Esophagus mucosa (tissue), 1 donor: ENCODE measurements around the gene ASIC2. TPM values are rescaled to one million over a fixed set of nuclear protein-coding genes. Genes with fewer than 3 reads are reported as not detected.

Experiments
- ATAC-seq: fragments of 200-7000 bp; cut with Tn5 transposase; one replicate; pipeline ENCODE4 v1.9.1; 2020
- total RNA-seq: library from RNA; stranded (reverse); gene quantifications from one replicate; pipeline ENCODE4 v1.2.4, GENCODE V29; 2023
- donor health status: DM: yes; HTN: yes; CAD: no.

Gene ASIC2
- total RNA-seq, 1 donor from 2014 or later = not detected

DNA sequence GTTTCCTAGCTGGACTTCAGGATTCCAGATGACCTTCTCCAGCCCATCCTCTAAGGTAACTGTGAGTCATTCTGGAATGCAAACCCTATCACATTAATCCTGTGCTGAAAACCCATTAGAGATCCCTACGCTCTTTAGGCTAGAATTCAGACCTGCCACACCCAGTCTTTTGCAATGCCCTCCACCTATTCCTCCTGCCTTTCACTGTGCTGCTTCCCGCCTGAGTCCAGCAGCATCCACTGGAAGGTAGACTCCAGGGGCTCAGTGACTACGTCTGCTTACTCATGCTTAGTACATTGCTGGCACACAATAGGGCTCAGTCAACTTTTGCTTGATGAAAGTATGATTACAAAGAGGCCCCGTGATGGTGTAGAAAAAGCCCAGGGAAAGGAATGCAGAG lies 180.3 kb downstream of the ASIC2 start:
- ATAC-seq = peak; percentile 85

DNA sequence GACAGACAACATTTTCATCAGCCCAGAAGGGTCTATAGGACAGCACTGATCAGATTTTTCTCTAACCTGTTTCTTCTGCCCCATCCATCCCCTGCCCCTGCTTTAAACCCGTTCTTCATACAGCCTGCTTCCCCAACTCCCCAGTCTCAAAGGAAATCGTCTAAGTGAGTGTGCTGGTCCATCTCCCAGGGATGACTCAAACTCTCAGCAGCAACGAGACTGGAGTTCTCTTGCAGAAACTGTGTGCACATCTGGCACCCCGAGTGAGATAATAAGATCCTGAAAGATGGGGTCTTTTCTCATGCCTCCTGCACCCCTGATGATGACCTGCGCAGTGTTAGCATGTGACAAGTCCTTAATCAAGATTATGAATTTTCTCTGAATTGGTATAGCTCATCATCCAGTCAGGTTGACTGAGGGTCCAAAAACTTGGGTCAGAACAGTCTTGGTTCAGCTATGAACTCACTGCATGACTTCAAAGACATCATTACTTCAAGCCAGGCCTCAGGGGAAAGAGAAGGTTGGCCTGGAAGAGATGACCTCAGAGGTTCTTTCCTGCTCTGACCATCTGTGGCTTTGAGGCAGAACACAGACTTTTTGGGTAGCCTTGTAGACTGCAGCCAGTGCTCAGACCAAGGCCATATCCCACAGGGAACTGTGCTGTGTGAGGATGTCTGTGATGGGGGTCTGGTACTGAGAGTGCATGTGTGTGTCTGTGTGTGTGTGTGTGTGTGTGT lies 183.6 kb downstream of the ASIC2 start:
- ATAC-seq = no peak

GRCh38 chr17:33106525-33107165 lies 186.4 kb downstream of the ASIC2 start:
- no peak for ATAC-seq

DNA sequence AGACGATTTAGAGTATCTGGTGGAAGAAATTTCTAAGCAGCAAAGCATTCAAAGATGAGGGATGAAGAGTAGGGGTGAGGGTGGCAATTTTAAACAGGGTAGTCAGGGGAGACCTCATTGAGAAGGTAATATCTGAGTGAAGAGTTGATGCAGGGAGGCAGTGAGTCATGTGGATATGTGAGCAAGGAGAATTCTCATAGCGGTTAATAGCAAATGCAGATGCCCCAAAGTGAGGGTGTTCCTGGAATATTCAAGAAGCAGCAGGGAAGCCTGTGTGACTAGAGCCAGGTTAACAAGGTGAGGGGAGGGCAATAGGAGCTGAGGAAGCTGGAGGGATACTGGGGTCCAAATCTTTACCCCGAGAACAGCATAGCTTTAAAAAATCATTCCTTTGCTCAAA lies 187.2 kb downstream of the ASIC2 start:
- ATAC-seq = no peak

- ATAC-seq = no peak
Measured at GRCh38 chr17:33099906-33100305, 193.2 kb downstream of the ASIC2 start.

GRCh38 chr17:33099252-33099651 lies 193.8 kb downstream of the ASIC2 start:
- no peak for ATAC-seq

DNA sequence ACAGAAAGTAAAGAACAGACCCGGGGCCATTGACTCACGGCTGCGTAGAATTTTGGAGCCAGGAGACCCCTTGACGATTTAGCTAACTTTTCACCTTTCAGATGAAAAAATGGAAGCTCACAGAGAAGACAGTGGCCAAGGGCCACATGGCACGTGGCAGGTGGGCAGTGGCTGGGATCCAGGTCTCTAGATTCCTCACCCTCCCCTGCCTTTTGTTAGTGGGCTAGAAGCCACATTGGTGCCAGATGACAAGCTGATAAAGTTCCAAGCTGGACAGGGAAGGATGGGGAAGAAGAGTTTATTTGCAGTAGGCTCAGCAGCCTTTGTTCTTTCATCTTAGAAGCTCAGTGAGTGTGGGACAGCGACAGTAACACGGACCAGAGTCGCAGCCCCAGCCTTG lies 195.7 kb downstream of the ASIC2 start:
- no peak for ATAC-seq

DNA sequence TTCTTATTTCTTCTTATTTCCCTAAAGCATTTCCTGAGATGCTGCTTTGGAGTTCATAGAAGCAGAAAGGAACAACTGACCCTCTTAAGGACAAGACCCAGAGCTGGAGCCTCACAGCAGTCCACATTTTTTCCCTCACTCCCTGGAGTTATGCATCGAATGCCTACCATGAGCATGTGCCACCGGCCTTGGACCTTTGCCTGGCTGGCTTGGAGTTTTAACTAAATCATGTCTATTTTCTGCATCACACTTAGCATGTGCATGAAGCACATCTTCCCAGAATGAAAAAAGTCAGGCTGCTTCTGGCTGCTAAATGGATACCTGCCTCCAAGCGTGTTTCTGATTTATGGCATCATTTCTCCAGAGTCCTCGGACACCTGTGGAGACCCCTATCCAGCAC lies 196.9 kb downstream of the ASIC2 start:
- ATAC-seq = no peak

GRCh38 chr17:33091271-33091670 lies 201.8 kb downstream of the ASIC2 start:
- ATAC-seq = no peak

DNA sequence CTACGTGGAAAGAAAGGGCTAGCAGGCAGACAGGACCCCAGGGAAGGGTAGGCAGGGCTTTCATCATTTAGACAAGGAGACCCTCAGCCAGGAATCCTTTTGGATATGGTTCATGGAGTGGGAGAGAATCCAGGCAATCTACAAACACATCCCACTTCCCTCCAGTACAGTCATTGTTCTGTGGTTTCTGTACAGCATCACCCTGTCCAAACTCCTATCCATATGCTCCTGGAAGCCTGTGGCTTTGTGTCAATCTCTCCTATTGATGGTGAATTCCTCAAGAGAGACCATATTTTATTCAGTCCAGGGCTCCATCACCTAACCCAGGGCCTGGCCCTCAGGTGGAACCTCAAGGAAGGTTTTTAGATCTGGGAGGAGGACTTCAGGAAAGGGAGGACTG lies 202.3 kb downstream of the ASIC2 start:
- ATAC-seq = no peak

DNA sequence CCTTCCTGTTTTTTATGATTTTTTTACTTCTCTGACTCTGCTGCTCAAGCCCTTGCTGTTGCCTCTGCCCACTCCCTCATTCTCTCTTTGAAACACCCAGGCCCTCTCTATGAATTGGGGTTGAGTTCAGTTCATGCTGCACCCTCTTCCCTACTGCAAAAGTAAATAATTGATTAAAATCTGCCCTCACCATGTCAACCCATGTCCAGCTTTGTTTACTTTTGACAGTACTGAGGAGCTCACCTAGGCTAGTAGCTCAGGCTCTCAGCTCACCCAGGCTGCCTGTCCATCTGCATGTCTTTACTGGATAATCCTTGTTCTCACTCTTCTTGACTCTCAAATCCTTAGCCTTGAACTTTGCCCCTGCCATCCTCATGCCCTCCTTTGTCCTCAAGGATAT lies 206.2 kb downstream of the ASIC2 start:
- no peak for ATAC-seq

DNA sequence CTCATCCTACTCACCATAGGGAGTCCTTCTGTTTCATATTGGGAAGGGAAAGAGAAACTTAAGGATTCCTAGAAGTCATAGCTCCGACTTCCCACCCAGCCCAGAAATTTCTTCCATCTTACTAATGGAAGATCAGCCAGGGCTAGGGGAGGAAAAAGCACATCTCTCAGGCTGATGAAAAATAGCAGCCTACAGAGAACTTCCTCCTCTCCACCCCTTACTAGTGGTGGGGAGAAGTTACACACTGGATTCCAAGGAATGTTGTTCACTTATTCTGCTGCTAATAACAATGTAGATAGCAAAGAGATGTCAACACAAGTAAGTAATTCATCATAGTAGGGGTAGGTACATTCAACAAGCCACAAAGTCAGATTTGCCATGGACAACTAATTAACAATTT lies 207.1 kb downstream of the ASIC2 start:
- no peak for ATAC-seq

- no peak for ATAC-seq
Measured at GRCh38 chr17:33085256-33085655, 207.8 kb downstream of the ASIC2 start.

DNA sequence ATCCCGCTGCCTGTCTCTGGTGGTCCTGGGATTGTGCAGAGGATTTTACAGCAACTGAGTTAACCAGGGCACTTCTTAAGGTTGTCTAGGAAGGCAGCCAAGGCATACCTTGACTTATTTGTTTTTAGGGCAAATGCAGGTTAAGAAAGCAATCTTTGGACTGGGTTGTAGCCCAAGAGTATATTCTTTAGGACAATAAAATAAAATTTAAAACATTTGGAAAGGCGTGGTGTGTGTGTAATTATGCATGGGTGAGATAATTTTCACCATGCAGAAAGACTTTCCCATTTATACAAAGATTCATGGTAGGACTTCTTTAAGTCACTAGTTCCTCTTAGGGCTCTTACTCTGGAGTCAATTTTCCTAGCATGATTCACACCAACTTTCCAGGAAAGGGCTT lies 208.3 kb downstream of the ASIC2 start:
- no peak for ATAC-seq

GRCh38 chr17:33082529-33083173 lies 210.4 kb downstream of the ASIC2 start:
- ATAC-seq = no peak

DNA sequence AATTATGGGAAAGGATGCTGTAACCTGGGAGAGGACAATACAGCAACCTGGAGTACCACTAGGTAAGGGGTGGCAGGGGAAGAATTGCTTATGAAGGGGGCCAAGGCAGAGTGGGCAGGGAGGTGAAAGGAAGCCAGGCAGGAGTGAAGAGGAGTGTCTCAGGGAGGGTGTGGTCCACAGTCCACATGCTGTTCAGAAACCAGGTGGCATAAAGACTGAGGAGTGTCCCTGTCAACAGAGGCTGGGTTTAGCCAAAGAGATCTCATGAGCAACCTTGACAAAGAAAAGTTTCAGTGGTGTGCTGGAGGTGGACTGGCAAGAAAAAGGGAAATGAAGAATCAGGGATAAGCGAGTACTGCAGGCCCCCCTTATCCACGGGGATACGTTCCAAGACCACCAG lies 213.0 kb downstream of the ASIC2 start:
- ATAC-seq = no peak

DNA sequence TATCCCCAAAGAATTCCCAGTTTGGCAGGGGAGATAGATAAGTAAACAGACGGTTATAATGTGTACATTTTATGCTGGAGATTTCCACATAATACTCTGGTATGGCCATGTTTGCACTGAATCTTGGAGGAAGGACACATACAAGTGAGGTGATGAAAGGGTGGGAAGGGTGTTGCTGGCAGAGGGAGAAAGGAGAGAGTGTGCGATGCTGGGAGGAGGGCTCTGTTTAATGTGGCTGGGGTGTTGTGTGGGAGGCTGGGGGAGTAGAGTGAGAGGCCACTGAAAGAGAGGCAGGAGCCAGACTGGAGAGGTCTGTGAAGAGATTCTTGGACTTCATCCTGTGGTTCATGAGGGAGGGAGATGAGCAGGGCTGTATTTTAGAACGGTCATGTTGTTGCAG lies 213.9 kb downstream of the ASIC2 start:
- ATAC-seq = no peak

DNA sequence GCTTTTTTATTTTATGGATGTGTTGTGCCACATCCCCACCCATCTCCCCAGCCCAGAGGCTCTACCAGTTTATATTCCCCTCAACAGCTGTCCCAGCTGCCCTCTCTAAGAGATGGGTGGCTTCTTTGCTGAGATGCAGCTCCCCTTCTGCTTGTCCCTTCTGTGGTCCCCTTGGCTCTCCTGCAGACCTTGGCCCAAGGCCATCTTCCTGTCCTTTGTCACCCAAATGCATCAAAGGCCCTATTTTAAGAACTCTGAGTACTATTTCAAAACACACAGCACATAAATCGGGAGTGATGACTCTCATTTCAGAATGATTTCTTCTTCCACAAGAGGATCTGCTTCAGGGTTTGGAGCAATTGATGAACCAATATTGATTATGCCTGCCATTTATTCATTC lies 216.1 kb downstream of the ASIC2 start:
- ATAC-seq = no peak

- ATAC-seq = no peak
Measured at GRCh38 chr17:33073416-33073815, 219.7 kb downstream of the ASIC2 start.

DNA sequence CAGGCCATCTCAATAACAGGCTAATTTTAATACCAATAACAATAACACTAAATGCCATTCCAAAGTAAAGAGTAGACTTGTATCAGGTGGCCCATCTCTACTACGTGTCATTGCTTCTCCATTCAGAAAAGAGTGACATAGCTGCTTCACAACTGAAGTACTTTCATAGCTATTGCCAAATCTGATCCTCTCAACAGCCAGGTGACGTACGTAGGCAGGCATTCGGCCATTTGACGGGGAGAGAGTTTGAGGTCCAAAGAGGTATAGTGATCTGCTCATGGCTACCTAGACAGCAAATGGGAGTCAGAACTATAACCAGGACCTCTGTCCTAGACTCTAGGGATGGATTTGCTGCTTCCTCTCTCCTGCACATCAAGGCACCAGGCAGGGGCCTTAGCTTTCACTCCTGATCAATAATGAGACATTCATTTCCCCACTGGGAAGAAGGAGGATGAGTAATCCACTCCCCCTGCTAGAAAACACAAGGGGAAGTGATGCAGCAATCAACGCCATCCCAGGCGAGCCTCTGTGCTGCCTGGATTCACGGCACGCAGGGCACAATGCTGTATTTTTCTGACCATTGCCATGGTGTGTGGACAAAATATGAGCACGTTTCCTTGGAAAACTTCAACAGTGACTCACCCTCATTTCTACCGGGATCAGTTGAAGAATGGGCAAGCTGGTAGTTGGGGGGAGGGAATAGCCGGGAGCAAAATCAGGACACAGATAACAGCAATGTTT lies 220.5 kb downstream of the ASIC2 start:
- no peak for ATAC-seq

GRCh38 chr17:33071656-33072055 lies 221.4 kb downstream of the ASIC2 start:
- ATAC-seq = no peak

GRCh38 chr17:33057564-33057963 lies 235.5 kb downstream of the ASIC2 start:
- ATAC-seq = no peak

DNA sequence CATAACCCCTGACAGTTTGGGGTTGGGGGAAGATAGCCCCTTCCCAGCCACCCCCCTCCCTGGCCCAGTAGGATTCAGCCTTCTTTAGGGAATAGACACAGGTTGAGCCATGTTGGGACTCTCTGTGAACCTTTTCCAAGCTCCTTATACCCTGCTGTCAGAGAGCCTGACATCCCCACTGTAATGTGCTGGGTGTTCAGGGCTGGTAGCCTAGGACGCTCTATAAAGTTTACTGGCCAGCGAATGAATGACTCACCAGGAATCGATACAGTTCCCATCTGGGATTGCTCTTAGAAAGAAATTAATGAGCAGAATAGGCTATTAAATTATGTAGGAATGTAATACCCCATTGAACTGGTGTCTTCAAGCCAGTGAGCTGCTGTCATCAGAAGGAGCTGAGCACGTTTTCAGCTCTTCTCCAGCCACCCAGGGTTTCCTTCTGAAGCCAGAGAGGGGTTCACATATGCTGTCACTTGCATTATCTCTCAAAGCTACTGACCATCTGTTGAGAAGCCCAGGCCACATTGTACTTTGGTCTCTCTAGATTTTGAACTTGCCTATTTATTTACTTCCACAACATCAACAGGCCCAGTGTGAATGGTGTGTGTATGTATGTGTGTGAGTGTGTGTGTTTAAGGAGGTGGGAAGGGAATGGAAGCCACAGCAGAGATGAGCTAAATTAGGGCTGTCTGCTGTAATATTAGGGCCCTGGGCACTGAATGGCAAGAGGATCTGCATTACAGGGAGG lies 236.5 kb downstream of the ASIC2 start:
- no peak for ATAC-seq
